HepG2 (cell line): Measurements from ENCODE around the gene CS. TPM values are rescaled to one million over a fixed set of nuclear protein-coding genes. Genes with fewer than 3 reads are reported as not detected.
A peak's percentile ranks its signal among the peaks of the same experiment; 100 is the strongest.

Experiments
- ATAC-seq: fragments of 200-7000 bp; cut with Tn5 transposase; 3 replicates; pipeline ENCODE4 v1.9.1; 2020; ENCODE audit warnings: mild to moderate bottlenecking, moderate library complexity
- BruUV-seq: library from RNA; stranded (reverse); fragments of 400-500 nt; replicated peaks from 2 replicates; lab custom pipeline; 2021; lab: Mats Ljungman, UMichigan
- CTCF ChIA-PET: fragments of 300-600 bp; formaldehyde crosslinking; extraction: SDS; loops from one replicate; lab custom pipeline; 2021; ENCODE audit warnings: low total read pairs, inconsistent platforms, low intra/inter-chr PET ratio; lab: Yijun Ruan, JAX
- POLR2A ChIA-PET: fragments of 350-600 bp; sonication (Branson Sonifier 250); formaldehyde crosslinking; loops from one replicate; lab custom pipeline; 2020; ENCODE audit warnings: antibody characterized with exemption, inconsistent platforms; lab: Yijun Ruan, JAX
- DNase-seq: peaks from one replicate; pipeline ENCODE4 v3.0.0-alpha.2; 2015; ENCODE audit warnings: low spot score
- FAIRE-seq: peaks from 3 replicates; lab custom pipeline; 2011; peaks lifted over from hg19 to GRCh38; lab: Jason Lieb, UNC
- H2AFZ ChIP-seq: one replicate; pipeline ENCODE4 v1.6.1; 2011; ENCODE audit warnings: low read length, inconsistent platforms
- H3K27ac ChIP-seq: fragments of 300-600 bp; 3 replicates; pipeline ENCODE4 v1.8.0; 2011; ENCODE audit warnings: mixed run types, mild to moderate bottlenecking, mixed read lengths, low read length, inconsistent platforms; ENCODE audit not compliant: insufficient read depth; ENCODE audit errors: extremely low read length
- H3K27me3 ChIP-seq, 2 experiments: fragments of 200-600 bp in 1 of 2; 2 replicates in 1 of 2; 3 replicates in 1 of 2; pipeline versions ENCODE4 v1.6.0 to v1.8.0; 2011; ENCODE audit warnings: low read length in 2 of 2, mild to moderate bottlenecking in 2 of 2, moderate library complexity in 2 of 2, inconsistent platforms in 1 of 2; ENCODE audit not compliant: insufficient read depth in 2 of 2, control insufficient read depth in 1 of 2
- H3K36me3 ChIP-seq, 2 experiments: fragments of 200-600 bp in 1 of 2; replicated peaks in 1 of 2; 2 replicates in 1 of 2; 3 replicates in 1 of 2; pipeline versions ENCODE4 v1.5.1 to v1.8.0; 2011; ENCODE audit warnings: low read length in 2 of 2, inconsistent platforms in 1 of 2; ENCODE audit not compliant: insufficient read depth in 2 of 2, control insufficient read depth in 1 of 2
- H3K4me1 ChIP-seq: 2 replicates; pipeline ENCODE4 v1.5.1; 2012; ENCODE audit warnings: low read length, inconsistent platforms; ENCODE audit not compliant: insufficient read depth
- H3K4me2 ChIP-seq: 2 replicates; pipeline ENCODE4 v1.6.0; 2011; ENCODE audit warnings: low read depth, low read length, inconsistent platforms
- H3K4me3 ChIP-seq, 3 experiments: fragments of 200-600 bp in 1 of 3; sonication (generic), shearing (Covaris generic) in 1 of 3; replicated peaks in 1 of 3; 2 replicates each; pipeline ENCODE4 v1.5.1; 2011 to 2016; ENCODE audit warnings: low read length in 3 of 3, inconsistent platforms in 2 of 3, low read depth in 2 of 3, mild to moderate bottlenecking in 2 of 3, control low read depth in 1 of 3, mixed read lengths in 1 of 3; ENCODE audit not compliant: insufficient read depth in 1 of 3
- H3K79me2 ChIP-seq: one replicate; pipeline ENCODE4 v1.6.1; 2011; ENCODE audit warnings: low read length, inconsistent platforms; ENCODE audit not compliant: insufficient read depth
- H3K9ac ChIP-seq: 2 replicates; pipeline ENCODE4 v1.6.0; 2011; ENCODE audit warnings: mild to moderate bottlenecking, low read depth, low read length, inconsistent platforms; ENCODE audit not compliant: insufficient read depth
- H3K9me3 ChIP-seq: 2 replicates; pipeline ENCODE4 v1.5.1; 2012; ENCODE audit warnings: mild to moderate bottlenecking, low read length
- H4K20me1 ChIP-seq: 2 replicates; pipeline ENCODE4 v1.6.0; 2011; ENCODE audit warnings: inconsistent platforms, mild to moderate bottlenecking, low read length, moderate library complexity; ENCODE audit not compliant: insufficient read depth
- BCL6 ChIP-seq: IDR thresholded peaks from 2 replicates; pipeline ENCODE4 v1.6.1; 2016; ENCODE audit warnings: missing genetic modification reagents, missing compliant biosample characterization
- GATAD2A ChIP-seq: IDR thresholded peaks from 2 replicates; pipeline ENCODE4 v1.6.1; 2016
- POLR2A ChIP-seq, 2 experiments: IDR thresholded peaks; 2 replicates each; pipeline ENCODE4 v1.6.1; 2011; ENCODE audit warnings: low read depth in 2 of 2, low read length in 2 of 2, mild to moderate bottlenecking in 1 of 2, moderate library complexity in 1 of 2; ENCODE audit not compliant: insufficient read depth in 1 of 2
- TCF7L2 ChIP-seq: IDR thresholded peaks from 2 replicates; pipeline ENCODE4 v1.6.1; 2011; ENCODE audit warnings: mild to moderate bottlenecking, low read depth, low read length, moderate library complexity
- ZMAT3 ChIP-seq: sonication (generic); formaldehyde crosslinking; conservative IDR thresholded peaks from 2 replicates; pipeline ENCODE4 v1.7.0; 2021; ENCODE audit warnings: missing genetic modification reagents
- ZNF160 ChIP-seq: sonication (generic); formaldehyde crosslinking; IDR thresholded peaks from 2 replicates; pipeline ENCODE4 v1.8.0; 2022; ENCODE audit warnings: mild to moderate bottlenecking, inconsistent platforms, missing genetic modification reagents
- ZNF263 ChIP-seq: sonication (generic); formaldehyde crosslinking; IDR thresholded peaks from 2 replicates; pipeline ENCODE4 v1.4.0; 2020; ENCODE audit warnings: missing genetic modification reagents
- ZNF367 ChIP-seq: sonication (generic); formaldehyde crosslinking; IDR thresholded peaks from 2 replicates; pipeline ENCODE4 v1.4.0; 2020; ENCODE audit warnings: missing genetic modification reagents, borderline replicate concordance
- ZNF564 ChIP-seq: sonication (generic); formaldehyde crosslinking; IDR thresholded peaks from 2 replicates; pipeline ENCODE4 v1.8.1; 2023; ENCODE audit warnings: mild to moderate bottlenecking, missing genetic modification reagents
- ZNF782 ChIP-seq: sonication (generic); formaldehyde crosslinking; IDR thresholded peaks from 2 replicates; pipeline ENCODE4 v1.4.0; 2020; ENCODE audit warnings: missing genetic modification reagents, mild to moderate bottlenecking, borderline replicate concordance
- WGBS: methylation state at CpG from one replicate; pipeline ENCODE4 v1.1.6; 2017; ENCODE audit warnings: low lambda C conversion rate; 5-methylcytosine and 5-hydroxymethylcytosine counted together
- in situ Hi-C: cut with HindIII; loops from 2 replicates; pipeline ENCODE4 v1.10.0; 2017; ENCODE audit warnings: low pct_unique_long_range_greater_than_20kb; ENCODE audit not compliant: extremely low pct_ligation_motif_present
- intact Hi-C: fragments of 100-400 bp; cut with micrococcal nuclease; formaldehyde crosslinking; loops from one replicate; pipeline ENCODE4 v1.10.0; 2022; ENCODE audit not compliant: unreplicated experiment
- polyA plus RNA-seq, 8 experiments: library from polyadenylated mRNA; depleted of rRNA in 3 of 8; stranded (reverse) in 7 of 8; unstranded in 1 of 8; fragments of >200 nt; fragmentation: Illumina TruSeq in 4 of 8; extraction: Trizol in 4 of 8; gene quantifications; 2 replicates each; pipeline versions ENCODE4 v1.2.1 to v1.2.3, GENCODE V29; 2011 to 2016; ENCODE audit warnings: low read depth in 4 of 8, missing spikeins in 1 of 8, mixed read lengths in 1 of 8; ENCODE audit not compliant: insufficient read depth in 1 of 8
- total RNA-seq, 5 experiments: library from RNA; depleted of rRNA; stranded (reverse); fragments of >200 nt; fragmentation: Illumina TruSeq; extraction: Trizol; gene quantifications; 2 replicates each; pipeline ENCODE4 v1.2.3, GENCODE V29; 2016; ENCODE audit warnings: low read depth in 1 of 5
- TF ChIP-seq, protein P1 (sequence below): sonication (generic); formaldehyde crosslinking; IDR thresholded peaks from 2 replicates; pipeline ENCODE4 v1.5.1; 2020; ENCODE audit warnings: missing genetic modification reagents, mild to moderate bottlenecking, borderline replicate concordance
- TF ChIP-seq, protein P2 (sequence below): IDR thresholded peaks from 2 replicates; pipeline ENCODE4 v1.6.1; 2016; ENCODE audit warnings: low read depth
- TF ChIP-seq, protein P3 (sequence below): sonication (generic); formaldehyde crosslinking; IDR thresholded peaks from 2 replicates; pipeline ENCODE4 v1.4.0; 2020; ENCODE audit warnings: missing genetic modification reagents, borderline replicate concordance
- TF ChIP-seq, protein P4 (sequence below): sonication (generic); formaldehyde crosslinking; IDR thresholded peaks from 2 replicates; pipeline ENCODE4 v1.5.0; 2020; ENCODE audit warnings: missing genetic modification reagents
- TF ChIP-seq, protein P5 (sequence below): sonication (generic); formaldehyde crosslinking; IDR thresholded peaks from 2 replicates; pipeline ENCODE4 v1.8.1; 2023; ENCODE audit warnings: mild to moderate bottlenecking, inconsistent platforms, moderate library complexity, missing genetic modification reagents, borderline replicate concordance

CS gene
- total and polyA plus RNA-seq, 2 of the 13 experiments (the other 11 are each of a cell fraction or from before 2014, with no cell fraction given): 173 to 175 TPM

DNA sequence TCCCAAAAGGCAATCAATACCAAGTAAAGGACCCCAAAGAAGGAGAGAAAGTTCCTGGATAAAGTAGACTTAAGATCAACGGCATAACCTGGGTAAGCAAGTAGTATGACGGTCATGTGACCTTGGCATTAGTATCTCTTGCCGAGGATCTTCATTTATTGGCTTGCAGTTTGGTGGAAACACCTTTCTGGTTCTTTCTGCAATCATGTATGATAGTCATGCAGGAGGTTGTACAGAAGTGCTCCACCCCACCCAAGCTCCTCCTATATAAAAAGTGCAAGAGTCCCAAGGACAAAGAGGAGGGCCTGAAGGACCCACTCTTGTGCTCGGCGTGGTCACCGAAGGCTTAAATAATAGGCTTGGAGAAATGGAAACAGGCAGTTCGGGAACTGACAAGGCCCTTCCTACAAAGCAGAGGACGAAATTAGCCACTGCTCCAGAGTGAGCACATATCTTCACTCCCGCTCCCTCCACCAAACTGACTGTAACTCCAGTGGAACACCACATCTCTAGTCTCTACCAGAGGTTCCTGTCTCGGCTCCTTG lies 750 bp downstream of the CS start:
- no peak for DNase-seq
- peak; percentile 1; the same call in 2 of the 3 replicates for ATAC-seq
- TF ChIP-seq, protein P1, sequence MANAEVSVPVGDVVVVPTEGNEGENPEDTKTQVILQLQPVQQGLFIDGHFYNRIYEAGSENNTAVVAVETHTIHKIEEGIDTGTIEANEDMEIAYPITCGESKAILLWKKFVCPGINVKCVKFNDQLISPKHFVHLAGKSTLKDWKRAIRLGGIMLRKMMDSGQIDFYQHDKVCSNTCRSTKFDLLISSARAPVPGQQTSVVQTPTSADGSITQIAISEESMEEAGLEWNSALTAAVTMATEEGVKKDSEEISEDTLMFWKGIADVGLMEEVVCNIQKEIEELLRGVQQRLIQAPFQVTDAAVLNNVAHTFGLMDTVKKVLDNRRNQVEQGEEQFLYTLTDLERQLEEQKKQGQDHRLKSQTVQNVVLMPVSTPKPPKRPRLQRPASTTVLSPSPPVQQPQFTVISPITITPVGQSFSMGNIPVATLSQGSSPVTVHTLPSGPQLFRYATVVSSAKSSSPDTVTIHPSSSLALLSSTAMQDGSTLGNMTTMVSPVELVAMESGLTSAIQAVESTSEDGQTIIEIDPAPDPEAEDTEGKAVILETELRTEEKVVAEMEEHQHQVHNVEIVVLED (CRISPR knock-in tag): no peak
- TF ChIP-seq ZNF263 (CRISPR knock-in tag) (peak; percentile 73), ZNF782 (no peak), TCF7L2 (no peak), POLR2A (IDR thresholded peaks at IDR 0.05; ENCODE audit: insufficient read depth in 1 of 2, low read depth in 2 of 2, low read length in 2 of 2) (peak in 1 of 2 experiments; percentile 38; a peak in 1 of 4 replicates), ZMAT3 (CRISPR knock-in tag) (no peak), BCL6 (CRISPR knock-in tag) (no peak), ZNF367 (CRISPR knock-in tag) (no peak), GATAD2A (CRISPR knock-in tag) (no peak), ZNF160 (CRISPR knock-in tag) (0 out of 2 replicates have a peak, but pooled peaks have one; percentile 6), ZNF564 (CRISPR knock-in tag) (no peak)
- TF ChIP-seq, protein P2, sequence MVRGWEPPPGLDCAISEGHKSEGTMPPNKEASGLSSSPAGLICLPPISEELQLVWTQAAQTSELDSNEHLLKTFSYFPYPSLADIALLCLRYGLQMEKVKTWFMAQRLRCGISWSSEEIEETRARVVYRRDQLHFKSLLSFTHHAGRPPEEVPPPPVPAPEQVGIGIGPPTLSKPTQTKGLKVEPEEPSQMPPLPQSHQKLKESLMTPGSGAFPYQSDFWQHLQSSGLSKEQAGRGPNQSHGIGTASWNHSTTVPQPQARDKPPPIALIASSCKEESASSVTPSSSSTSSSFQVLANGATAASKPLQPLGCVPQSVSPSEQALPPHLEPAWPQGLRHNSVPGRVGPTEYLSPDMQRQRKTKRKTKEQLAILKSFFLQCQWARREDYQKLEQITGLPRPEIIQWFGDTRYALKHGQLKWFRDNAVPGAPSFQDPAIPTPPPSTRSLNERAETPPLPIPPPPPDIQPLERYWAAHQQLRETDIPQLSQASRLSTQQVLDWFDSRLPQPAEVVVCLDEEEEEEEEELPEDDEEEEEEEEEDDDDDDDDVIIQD: no peak
- TF ChIP-seq, protein P3, sequence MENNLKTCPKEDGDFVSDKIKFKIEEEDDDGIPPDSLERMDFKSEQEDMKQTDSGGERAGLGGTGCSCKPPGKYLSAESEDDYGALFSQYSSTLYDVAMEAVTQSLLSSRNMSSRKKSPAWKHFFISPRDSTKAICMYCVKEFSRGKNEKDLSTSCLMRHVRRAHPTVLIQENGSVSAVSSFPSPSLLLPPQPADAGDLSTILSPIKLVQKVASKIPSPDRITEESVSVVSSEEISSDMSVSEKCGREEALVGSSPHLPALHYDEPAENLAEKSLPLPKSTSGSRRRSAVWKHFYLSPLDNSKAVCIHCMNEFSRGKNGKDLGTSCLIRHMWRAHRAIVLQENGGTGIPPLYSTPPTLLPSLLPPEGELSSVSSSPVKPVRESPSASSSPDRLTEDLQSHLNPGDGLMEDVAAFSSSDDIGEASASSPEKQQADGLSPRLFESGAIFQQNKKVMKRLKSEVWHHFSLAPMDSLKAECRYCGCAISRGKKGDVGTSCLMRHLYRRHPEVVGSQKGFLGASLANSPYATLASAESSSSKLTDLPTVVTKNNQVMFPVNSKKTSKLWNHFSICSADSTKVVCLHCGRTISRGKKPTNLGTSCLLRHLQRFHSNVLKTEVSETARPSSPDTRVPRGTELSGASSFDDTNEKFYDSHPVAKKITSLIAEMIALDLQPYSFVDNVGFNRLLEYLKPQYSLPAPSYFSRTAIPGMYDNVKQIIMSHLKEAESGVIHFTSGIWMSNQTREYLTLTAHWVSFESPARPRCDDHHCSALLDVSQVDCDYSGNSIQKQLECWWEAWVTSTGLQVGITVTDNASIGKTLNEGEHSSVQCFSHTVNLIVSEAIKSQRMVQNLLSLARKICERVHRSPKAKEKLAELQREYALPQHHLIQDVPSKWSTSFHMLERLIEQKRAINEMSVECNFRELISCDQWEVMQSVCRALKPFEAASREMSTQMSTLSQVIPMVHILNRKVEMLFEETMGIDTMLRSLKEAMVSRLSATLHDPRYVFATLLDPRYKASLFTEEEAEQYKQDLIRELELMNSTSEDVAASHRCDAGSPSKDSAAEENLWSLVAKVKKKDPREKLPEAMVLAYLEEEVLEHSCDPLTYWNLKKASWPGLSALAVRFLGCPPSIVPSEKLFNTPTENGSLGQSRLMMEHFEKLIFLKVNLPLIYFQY (CRISPR knock-in tag): no peak
- TF ChIP-seq, protein P4, sequence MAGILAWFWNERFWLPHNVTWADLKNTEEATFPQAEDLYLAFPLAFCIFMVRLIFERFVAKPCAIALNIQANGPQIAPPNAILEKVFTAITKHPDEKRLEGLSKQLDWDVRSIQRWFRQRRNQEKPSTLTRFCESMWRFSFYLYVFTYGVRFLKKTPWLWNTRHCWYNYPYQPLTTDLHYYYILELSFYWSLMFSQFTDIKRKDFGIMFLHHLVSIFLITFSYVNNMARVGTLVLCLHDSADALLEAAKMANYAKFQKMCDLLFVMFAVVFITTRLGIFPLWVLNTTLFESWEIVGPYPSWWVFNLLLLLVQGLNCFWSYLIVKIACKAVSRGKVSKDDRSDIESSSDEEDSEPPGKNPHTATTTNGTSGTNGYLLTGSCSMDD (CRISPR knock-in tag): no peak
- TF ChIP-seq, protein P5, sequence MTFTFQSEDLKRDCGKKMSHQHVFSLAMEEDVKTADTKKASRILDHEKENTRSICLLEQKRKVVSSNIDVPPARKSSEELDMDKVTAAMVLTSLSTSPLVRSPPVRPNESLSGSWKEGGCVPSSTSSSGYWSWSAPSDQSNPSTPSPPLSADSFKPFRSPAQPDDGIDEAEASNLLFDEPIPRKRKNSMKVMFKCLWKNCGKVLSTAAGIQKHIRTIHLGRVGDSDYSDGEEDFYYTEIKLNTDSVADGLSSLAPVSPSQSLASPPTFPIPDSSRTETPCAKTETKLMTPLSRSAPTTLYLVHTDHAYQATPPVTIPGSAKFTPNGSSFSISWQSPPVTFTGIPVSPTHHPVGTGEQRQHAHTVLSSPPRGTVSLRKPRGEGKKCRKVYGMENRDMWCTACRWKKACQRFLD: 0 out of 2 replicates have a peak, but pooled peaks have one; percentile 19

More for the DNA sequence above, 750 bp downstream of the CS start:
- no peak overlapping the region for H2AFZ ChIP-seq
- ChIA-PET POLR2A (interaction anchor here (0.6 to 2.8 kb wide), 12 partner anchors 10 to 195 kb away, joined by 3 to 16 read pairs (median 4); partner anchors contain the start of genes ANKRD52, COQ10A, ESYT1 and PA2G4), CTCF (no interaction called here)
- in situ Hi-C loops (no loop called here), intact Hi-C loops (no loop called here)
- no peaks in the 10 kb centered on the region; the same call in 1 of the 2 replicates for H4K20me1 ChIP-seq
- H3K79me2 ChIP-seq: peaks cover 47% of the 10 kb centered on the region
- under 1% methylated on average over 8 of the region's 10 CpGs for WGBS
- peak; percentile 21 for FAIRE-seq
- BruUV-seq: TSS peak; percentile 59
- H3K4me3 ChIP-seq: peak overlapping the region; percentile 76 to 97 (median 94)
- H3K27me3 ChIP-seq: no peaks in the 10 kb centered on the region; a peak in 1 of 5 replicates
- peak overlapping the region; percentile 86 for H3K9ac ChIP-seq
- H3K4me1 ChIP-seq: peaks cover 68% of the 10 kb centered on the region
- peak overlapping the region; percentile 77 for H3K4me2 ChIP-seq
- peaks cover 2 to 13% of the 10 kb centered on the region in 2 experiments; a peak in 3 of 5 replicates for H3K36me3 ChIP-seq
- peak overlapping the region; percentile 96 for H3K27ac ChIP-seq
- H3K9me3 ChIP-seq: no peaks in the 10 kb centered on the region
